ENCODE measurements around the gene FARP1. TPM values are rescaled to one million over a fixed set of nuclear protein-coding genes. Genes with fewer than 3 reads are reported as not detected.

The FARP1 gene
- total RNA-seq, 1 donor from 2014 or later = 357 TPM

GRCh38 chr13:98284679-98285078, 141.8 kb downstream of the FARP1 start:
- no peak overlapping the region for H3K27ac Mint-ChIP-seq (ENCODE audit: unreplicated experiment)
- H3K4me1 Mint-ChIP-seq (ENCODE audit: unreplicated experiment) = peaks cover 20% of the 10 kb centered on the region
- H3K4me3 Mint-ChIP-seq (ENCODE audit: unreplicated experiment) = no peak overlapping the region
- no peaks in the 10 kb centered on the region for H3K9me3 Mint-ChIP-seq (ENCODE audit: unreplicated experiment)
- no peaks in the 10 kb centered on the region for H3K27me3 Mint-ChIP-seq (ENCODE audit: unreplicated experiment)
- no peak for DNase-seq (ENCODE audit: extremely low spot score, unreplicated experiment)
- peaks cover 5% of the 10 kb centered on the region for H3K36me3 Mint-ChIP-seq (ENCODE audit: unreplicated experiment)
- TF ChIP-seq, protein P1, sequence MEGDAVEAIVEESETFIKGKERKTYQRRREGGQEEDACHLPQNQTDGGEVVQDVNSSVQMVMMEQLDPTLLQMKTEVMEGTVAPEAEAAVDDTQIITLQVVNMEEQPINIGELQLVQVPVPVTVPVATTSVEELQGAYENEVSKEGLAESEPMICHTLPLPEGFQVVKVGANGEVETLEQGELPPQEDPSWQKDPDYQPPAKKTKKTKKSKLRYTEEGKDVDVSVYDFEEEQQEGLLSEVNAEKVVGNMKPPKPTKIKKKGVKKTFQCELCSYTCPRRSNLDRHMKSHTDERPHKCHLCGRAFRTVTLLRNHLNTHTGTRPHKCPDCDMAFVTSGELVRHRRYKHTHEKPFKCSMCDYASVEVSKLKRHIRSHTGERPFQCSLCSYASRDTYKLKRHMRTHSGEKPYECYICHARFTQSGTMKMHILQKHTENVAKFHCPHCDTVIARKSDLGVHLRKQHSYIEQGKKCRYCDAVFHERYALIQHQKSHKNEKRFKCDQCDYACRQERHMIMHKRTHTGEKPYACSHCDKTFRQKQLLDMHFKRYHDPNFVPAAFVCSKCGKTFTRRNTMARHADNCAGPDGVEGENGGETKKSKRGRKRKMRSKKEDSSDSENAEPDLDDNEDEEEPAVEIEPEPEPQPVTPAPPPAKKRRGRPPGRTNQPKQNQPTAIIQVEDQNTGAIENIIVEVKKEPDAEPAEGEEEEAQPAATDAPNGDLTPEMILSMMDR (IDR thresholded peaks at IDR 0.05) = no peak

DNA sequence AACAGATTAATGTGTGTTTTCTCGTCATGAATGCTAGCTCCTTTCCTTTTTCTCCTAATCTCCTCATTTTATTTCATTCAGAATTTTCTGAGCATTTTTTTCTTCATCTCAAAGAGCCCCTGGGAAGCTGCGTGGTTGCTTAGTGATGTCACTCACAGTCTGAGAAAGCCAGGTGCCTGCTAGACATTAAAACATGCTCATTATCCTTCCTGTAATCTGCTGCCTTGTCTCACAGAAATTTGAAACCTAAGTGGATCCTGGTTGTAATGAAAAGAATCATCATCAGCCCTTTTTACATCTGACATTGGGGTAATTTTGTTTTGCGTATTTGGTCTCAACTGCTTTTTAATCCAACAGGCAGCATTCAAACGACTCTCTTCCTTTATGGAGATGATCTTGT, 142.4 kb downstream of the FARP1 start:
- peaks cover 10% of the 10 kb centered on the region for H3K36me3 Mint-ChIP-seq (ENCODE audit: unreplicated experiment)
- H3K27ac Mint-ChIP-seq (ENCODE audit: unreplicated experiment) = no peak overlapping the region
- H3K4me1 Mint-ChIP-seq (ENCODE audit: unreplicated experiment) = peaks cover 18% of the 10 kb centered on the region
- TF ChIP-seq, protein P1 (IDR thresholded peaks at IDR 0.05) = no peak
- no peak overlapping the region for H3K4me3 Mint-ChIP-seq (ENCODE audit: unreplicated experiment)
- no peaks in the 10 kb centered on the region for H3K27me3 Mint-ChIP-seq (ENCODE audit: unreplicated experiment)
- no peak for DNase-seq (ENCODE audit: extremely low spot score, unreplicated experiment)
- no peaks in the 10 kb centered on the region for H3K9me3 Mint-ChIP-seq (ENCODE audit: unreplicated experiment)

GRCh38 chr13:98285852-98286594, 143.1 kb downstream of the FARP1 start:
- TF ChIP-seq, protein P1 (IDR thresholded peaks at IDR 0.05) = no peak
- Mint-ChIP-seq H3K9me3 (ENCODE audit: unreplicated experiment) (no peaks in the 10 kb centered on the region), H3K4me1 (ENCODE audit: unreplicated experiment) (peaks cover 14% of the 10 kb centered on the region), H3K4me3 (ENCODE audit: unreplicated experiment) (no peak overlapping the region), H3K27me3 (ENCODE audit: unreplicated experiment) (no peaks in the 10 kb centered on the region), H3K36me3 (ENCODE audit: unreplicated experiment) (peaks cover 12% of the 10 kb centered on the region), H3K27ac (ENCODE audit: unreplicated experiment) (no peak overlapping the region)
- no peak for DNase-seq (ENCODE audit: extremely low spot score, unreplicated experiment)

DNA sequence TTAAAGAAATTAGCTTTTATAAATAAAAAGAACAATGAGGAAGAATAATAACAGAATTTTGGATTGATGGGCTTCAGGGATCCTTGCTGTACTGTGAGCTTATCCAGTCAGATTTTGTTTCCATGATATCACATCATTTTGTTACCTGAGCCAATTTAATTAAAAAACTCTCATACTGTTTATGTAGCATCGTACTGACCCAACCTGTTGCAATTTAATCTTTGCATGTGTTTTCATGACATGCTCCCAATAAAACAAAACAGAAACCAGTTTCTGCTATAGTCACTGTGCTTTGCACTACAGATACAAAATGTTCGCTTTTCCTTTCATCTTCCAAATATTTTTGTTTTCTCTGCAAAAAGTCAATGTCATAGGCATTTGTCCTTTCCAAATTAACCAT, 143.9 kb downstream of the FARP1 start:
- DNase-seq (ENCODE audit: extremely low spot score, unreplicated experiment) = no peak
- H3K27me3 Mint-ChIP-seq (ENCODE audit: unreplicated experiment) = no peaks in the 10 kb centered on the region
- H3K36me3 Mint-ChIP-seq (ENCODE audit: unreplicated experiment) = peaks cover 12% of the 10 kb centered on the region
- TF ChIP-seq, protein P1 (IDR thresholded peaks at IDR 0.05) = no peak
- no peak overlapping the region for H3K4me3 Mint-ChIP-seq (ENCODE audit: unreplicated experiment)
- no peak overlapping the region for H3K27ac Mint-ChIP-seq (ENCODE audit: unreplicated experiment)
- no peaks in the 10 kb centered on the region for H3K9me3 Mint-ChIP-seq (ENCODE audit: unreplicated experiment)
- H3K4me1 Mint-ChIP-seq (ENCODE audit: unreplicated experiment) = peaks cover 18% of the 10 kb centered on the region

- no peak overlapping the region for H3K4me3 Mint-ChIP-seq (ENCODE audit: unreplicated experiment)
- H3K36me3 Mint-ChIP-seq (ENCODE audit: unreplicated experiment) = peaks cover 12% of the 10 kb centered on the region
- TF ChIP-seq, protein P1 (IDR thresholded peaks at IDR 0.05) = no peak
- H3K27me3 Mint-ChIP-seq (ENCODE audit: unreplicated experiment) = no peaks in the 10 kb centered on the region
- no peaks in the 10 kb centered on the region for H3K9me3 Mint-ChIP-seq (ENCODE audit: unreplicated experiment)
- peak overlapping the region; percentile 41 for H3K27ac Mint-ChIP-seq (ENCODE audit: unreplicated experiment)
- H3K4me1 Mint-ChIP-seq (ENCODE audit: unreplicated experiment) = peaks cover 32% of the 10 kb centered on the region
- DNase-seq (ENCODE audit: extremely low spot score, unreplicated experiment) = no peak
Measured at GRCh38 chr13:98288211-98288610, 145.3 kb downstream of the FARP1 start.
